Glutamatergic neuron (in vitro differentiated cells): ENCODE results near the gene FGD4. TPM values are rescaled to one million over a fixed set of nuclear protein-coding genes. Genes with fewer than 3 reads are reported as not detected.

ENCODE experiments used
- DNase-seq: peaks from one replicate; pipeline ENCODE4 v3.0.0; 2022
- H3K27ac Mint-ChIP-seq: one replicate; pipeline ENCODE4 v1.8.0; 2020; ENCODE audit warnings: mild to moderate bottlenecking, mixed read lengths, inconsistent platforms; ENCODE audit not compliant: unreplicated experiment
- H3K27me3 Mint-ChIP-seq: one replicate; pipeline ENCODE4 v1.8.0; 2020; ENCODE audit warnings: mild to moderate bottlenecking, moderate library complexity, mixed read lengths, inconsistent platforms; ENCODE audit not compliant: unreplicated experiment
- H3K36me3 Mint-ChIP-seq: one replicate; pipeline ENCODE4 v1.8.0; 2020; ENCODE audit warnings: mild to moderate bottlenecking, mixed read lengths, inconsistent platforms; ENCODE audit not compliant: unreplicated experiment
- H3K4me1 Mint-ChIP-seq: one replicate; pipeline ENCODE4 v1.8.0; 2020; ENCODE audit warnings: mild to moderate bottlenecking, low read depth, mixed read lengths, inconsistent platforms; ENCODE audit not compliant: unreplicated experiment
- H3K4me3 Mint-ChIP-seq: one replicate; pipeline ENCODE4 v1.8.0; 2020; ENCODE audit warnings: mild to moderate bottlenecking, mixed read lengths, inconsistent platforms; ENCODE audit not compliant: unreplicated experiment
- H3K9me3 Mint-ChIP-seq: one replicate; pipeline ENCODE4 v1.8.0; 2020; ENCODE audit warnings: mild to moderate bottlenecking, moderate library complexity, mixed read lengths, inconsistent platforms; ENCODE audit not compliant: unreplicated experiment
- CTCF ChIP-seq: fragments of 200-600 bp; sonication (generic); IDR thresholded peaks from one replicate; pipeline ENCODE4 v1.5.0; 2021; ENCODE audit not compliant: partially characterized antibody, unreplicated experiment
- total RNA-seq: library from RNA; stranded (reverse); fragmentation: NEBNext Ultra II Directional; extraction: Animal tissue kit (Norgen Biotek cat#: 25700); gene quantifications from one replicate; pipeline ENCODE4 v1.2.1, GENCODE V29; 2021; ENCODE audit not compliant: unreplicated experiment

FGD4 gene
- total RNA-seq, 1 donor from 2014 or later: 105 TPM

DNA sequence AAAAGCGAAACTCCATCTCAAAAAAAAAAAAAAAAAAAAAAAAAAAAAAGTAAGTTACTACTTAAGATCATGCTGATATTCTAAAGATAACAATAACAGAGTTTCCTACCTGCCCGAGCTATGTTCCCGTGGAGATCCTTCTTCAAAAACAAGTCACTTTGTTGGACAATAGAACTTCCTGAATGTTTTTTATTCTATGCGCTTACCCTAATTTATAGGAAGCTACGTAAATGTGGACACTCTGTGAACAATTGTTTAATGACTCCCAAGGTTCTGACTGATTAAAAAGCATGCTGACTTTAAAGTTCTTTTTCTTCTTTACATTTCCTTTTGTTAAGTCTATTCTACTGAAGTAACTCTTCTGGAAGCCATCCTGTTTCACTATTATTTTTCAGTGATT is 52.5 kb downstream of the FGD4 start:
- TF ChIP-seq CTCF: no peak
- peaks cover 21% of the 10 kb centered on the region for H3K4me1 Mint-ChIP-seq
- no peak overlapping the region for H3K27ac Mint-ChIP-seq
- no peaks in the 10 kb centered on the region for H3K36me3 Mint-ChIP-seq
- peaks cover 2% of the 10 kb centered on the region for H3K9me3 Mint-ChIP-seq
- H3K4me3 Mint-ChIP-seq: no peak overlapping the region
- no peaks in the 10 kb centered on the region for H3K27me3 Mint-ChIP-seq
- no peak for DNase-seq

DNA sequence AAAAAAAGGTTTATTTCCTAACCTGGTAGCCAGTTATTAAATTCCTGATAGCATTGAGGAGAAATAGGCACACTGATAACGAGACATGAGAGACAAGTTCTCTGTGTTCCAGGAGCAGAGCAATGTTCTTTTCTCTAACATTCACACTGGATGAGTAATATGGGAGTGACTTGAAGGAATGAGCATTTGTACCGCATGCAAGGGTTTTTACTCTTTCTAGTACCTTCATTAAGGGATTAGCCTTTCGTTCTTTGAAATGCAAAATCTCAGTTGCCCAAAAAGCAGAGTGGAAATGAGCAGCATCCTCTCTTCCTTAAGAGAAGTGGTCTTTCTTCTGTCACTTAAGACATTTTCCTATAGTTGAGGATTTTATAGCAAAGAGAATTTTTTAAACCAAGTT is 54.7 kb downstream of the FGD4 start:
- Mint-ChIP-seq H3K9me3 (no peaks in the 10 kb centered on the region), H3K36me3 (no peaks in the 10 kb centered on the region), H3K4me1 (peaks cover 27% of the 10 kb centered on the region), H3K4me3 (no peak overlapping the region), H3K27me3 (no peaks in the 10 kb centered on the region), H3K27ac (no peak overlapping the region)
- no peak for TF ChIP-seq CTCF
- no peak for DNase-seq

GRCh38 chr12:32454866-32455265 is 55.5 kb downstream of the FGD4 start:
- no peaks in the 10 kb centered on the region for H3K36me3 Mint-ChIP-seq
- no peak overlapping the region for H3K27ac Mint-ChIP-seq
- no peak for TF ChIP-seq CTCF
- no peaks in the 10 kb centered on the region for H3K27me3 Mint-ChIP-seq
- peaks cover 27% of the 10 kb centered on the region for H3K4me1 Mint-ChIP-seq
- no peaks in the 10 kb centered on the region for H3K9me3 Mint-ChIP-seq
- peak overlapping the region; percentile 5 for H3K4me3 Mint-ChIP-seq
- DNase-seq: no peak

- Mint-ChIP-seq H3K27me3 (no peaks in the 10 kb centered on the region), H3K27ac (peak overlapping the region; percentile 12), H3K9me3 (no peaks in the 10 kb centered on the region), H3K4me1 (peaks cover 26% of the 10 kb centered on the region), H3K4me3 (no peak overlapping the region), H3K36me3 (no peaks in the 10 kb centered on the region)
- no peak for DNase-seq
- TF ChIP-seq CTCF: peak; percentile 69
These were observed 56.3 kb downstream of the FGD4 start for GRCh38 chr12:32455607-32456071.

- no peak for DNase-seq
- H3K27ac Mint-ChIP-seq: no peak overlapping the region
- H3K9me3 Mint-ChIP-seq: no peaks in the 10 kb centered on the region
- TF ChIP-seq CTCF: no peak
- no peak overlapping the region for H3K4me3 Mint-ChIP-seq
- no peaks in the 10 kb centered on the region for H3K27me3 Mint-ChIP-seq
- peaks cover 22% of the 10 kb centered on the region for H3K4me1 Mint-ChIP-seq
- no peaks in the 10 kb centered on the region for H3K36me3 Mint-ChIP-seq
These were observed 58.1 kb downstream of the FGD4 start for GRCh38 chr12:32457251-32458025.
